Type B pancreatic cell (in vitro differentiated cells): ENCODE measurements around the gene PPARA. TPM values are rescaled to one million over a fixed set of nuclear protein-coding genes. Genes with fewer than 3 reads are reported as not detected.
"Not testable (repeated sequence)": the region's sequence is repeated elsewhere in the genome, so short reads cannot be mapped to it uniquely, and the experiment has no call there.

Source experiments
- DNase-seq: peaks from one replicate; pipeline ENCODE4 v3.0.0; 2021; ENCODE audit warnings: mixed read lengths; ENCODE audit not compliant: unreplicated experiment; ENCODE audit errors: extremely low spot score
- H3K27ac Mint-ChIP-seq: 2 replicates; pipeline ENCODE4 v1.8.0; 2021; ENCODE audit warnings: mild to moderate bottlenecking, mixed read lengths
- H3K27me3 Mint-ChIP-seq: 2 replicates; pipeline ENCODE4 v1.8.0; 2021; ENCODE audit warnings: mixed read lengths
- H3K36me3 Mint-ChIP-seq: 2 replicates; pipeline ENCODE4 v1.8.0; 2021; ENCODE audit warnings: mixed read lengths
- H3K4me1 Mint-ChIP-seq: one replicate; pipeline ENCODE4 v1.8.0; 2021; ENCODE audit warnings: mixed read lengths; ENCODE audit not compliant: unreplicated experiment
- H3K4me3 Mint-ChIP-seq: 2 replicates; pipeline ENCODE4 v1.8.0; 2021; ENCODE audit warnings: mild to moderate bottlenecking, mixed read lengths
- H3K9me3 Mint-ChIP-seq: 2 replicates; pipeline ENCODE4 v1.8.0; 2021; ENCODE audit warnings: mixed read lengths
- CTCF ChIP-seq: fragments of 200-600 bp; sonication (generic); conservative IDR thresholded peaks from 2 replicates; pipeline ENCODE4 v1.5.0; 2021; ENCODE audit warnings: antibody characterized with exemption, mild to moderate bottlenecking
- total RNA-seq: library from RNA; stranded (reverse); gene quantifications from 2 replicates; pipeline ENCODE4 v1.2.1, GENCODE V29; 2021; ENCODE audit warnings: low replicate concordance

Gene PPARA
- total RNA-seq, 1 donor from 2014 or later, result 22.7 TPM

- no peak for TF ChIP-seq CTCF
- H3K4me3 Mint-ChIP-seq, result no peak overlapping the region
- no peaks in the 10 kb centered on the region for H3K4me1 Mint-ChIP-seq
- H3K9me3 Mint-ChIP-seq, result no peaks in the 10 kb centered on the region
- H3K36me3 Mint-ChIP-seq, result no peaks in the 10 kb centered on the region
- DNase-seq, result no peak
- no peak overlapping the region for H3K27ac Mint-ChIP-seq
- H3K27me3 Mint-ChIP-seq, result no peaks in the 10 kb centered on the region
Measured at GRCh38 chr22:46192210-46192993, 42.1 kb downstream of the PPARA start.

- H3K9me3 Mint-ChIP-seq, result no peaks in the 10 kb centered on the region
- no peak for TF ChIP-seq CTCF
- no peaks in the 10 kb centered on the region for H3K27me3 Mint-ChIP-seq
Measured at GRCh38 chr22:46193898-46194310, 43.6 kb downstream of the PPARA start.

GRCh38 chr22:46195487-46196165, 45.3 kb downstream of the PPARA start:
- DNase-seq, result no peak
- Mint-ChIP-seq H3K4me1 (no peaks in the 10 kb centered on the region), H3K27ac (peak overlapping the region; percentile 64), H3K36me3 (peaks cover 9% of the 10 kb centered on the region), H3K27me3 (no peaks in the 10 kb centered on the region), H3K9me3 (no peaks in the 10 kb centered on the region), H3K4me3 (no peak overlapping the region)
- no peak for TF ChIP-seq CTCF

More at GRCh38 chr22:46193898-46194310, 43.6 kb downstream of the PPARA start:
- DNase-seq, result no peak
- Mint-ChIP-seq H3K4me3 (no peak overlapping the region), H3K27ac (peak overlapping the region; percentile 36), H3K36me3 (peaks cover under 1% of the 10 kb centered on the region), H3K4me1 (no peaks in the 10 kb centered on the region)

GRCh38 chr22:46196278-46196677, 46.0 kb downstream of the PPARA start:
- no peak for TF ChIP-seq CTCF
- Mint-ChIP-seq H3K9me3 (no peaks in the 10 kb centered on the region), H3K27ac (peak overlapping the region; percentile 64), H3K27me3 (no peaks in the 10 kb centered on the region), H3K4me3 (no peak overlapping the region), H3K4me1 (no peaks in the 10 kb centered on the region), H3K36me3 (peaks cover 9% of the 10 kb centered on the region)
- no peak for DNase-seq

GRCh38 chr22:46198274-46198673, 47.9 kb downstream of the PPARA start:
- Mint-ChIP-seq H3K27ac (no peak overlapping the region), H3K9me3 (no peaks in the 10 kb centered on the region)
- TF ChIP-seq CTCF, result no peak

GRCh38 chr22:46198806-46199205, 48.5 kb downstream of the PPARA start:
- not testable (repeated sequence) for H3K36me3 Mint-ChIP-seq, H3K9me3 Mint-ChIP-seq, H3K27me3 Mint-ChIP-seq, H3K4me3 Mint-ChIP-seq, DNase-seq, H3K4me1 Mint-ChIP-seq
- peak overlapping the region; percentile 39 for H3K27ac Mint-ChIP-seq

More at GRCh38 chr22:46198274-46198673, 47.9 kb downstream of the PPARA start:
- Mint-ChIP-seq H3K4me1 (no peaks in the 10 kb centered on the region), H3K36me3 (peaks cover 9% of the 10 kb centered on the region), H3K27me3 (no peaks in the 10 kb centered on the region), H3K4me3 (no peak overlapping the region)
- DNase-seq, result no peak
